ENCODE results near the gene FKBP11. TPM values are rescaled to one million over a fixed set of nuclear protein-coding genes. Genes with fewer than 3 reads are reported as not detected.

The FKBP11 gene
- total RNA-seq, 6 experiments from 2014 or later: 59.2 to 117 (median 70.8) TPM

DNA sequence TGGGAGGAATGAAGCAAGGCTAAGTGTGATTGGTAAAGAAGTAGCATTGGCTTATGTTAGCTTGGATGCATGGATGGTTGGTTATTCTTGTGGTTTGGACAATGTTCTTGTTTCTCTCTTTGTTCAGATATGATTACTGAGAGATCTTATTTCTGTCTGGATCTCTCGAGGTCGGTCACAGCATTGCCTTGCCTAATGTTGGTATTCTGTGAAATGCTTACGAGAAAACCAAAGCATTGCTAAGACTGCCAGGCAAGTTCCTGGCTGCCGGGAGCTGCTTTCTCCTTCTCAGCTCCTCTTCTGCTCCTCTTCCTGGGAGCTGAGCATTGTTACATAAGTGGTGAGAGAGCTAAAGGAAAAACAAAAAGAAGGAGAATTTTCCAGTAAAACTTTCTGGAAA is 52.2 kb downstream of the FKBP11 start:
- no peak for DNase-seq
- Mint-ChIP-seq H3K27me3 (ENCODE audit: insufficient read depth) (peaks cover 20% of the 10 kb centered on the region), H3K27ac (no peak overlapping the region), H3K4me3 (no peak overlapping the region), H3K4me1 (ENCODE audit: low read depth) (no peaks in the 10 kb centered on the region), H3K9me3 (no peaks in the 10 kb centered on the region), H3K36me3 (ENCODE audit: low read depth) (no peaks in the 10 kb centered on the region)
- TF ChIP-seq, protein P1, sequence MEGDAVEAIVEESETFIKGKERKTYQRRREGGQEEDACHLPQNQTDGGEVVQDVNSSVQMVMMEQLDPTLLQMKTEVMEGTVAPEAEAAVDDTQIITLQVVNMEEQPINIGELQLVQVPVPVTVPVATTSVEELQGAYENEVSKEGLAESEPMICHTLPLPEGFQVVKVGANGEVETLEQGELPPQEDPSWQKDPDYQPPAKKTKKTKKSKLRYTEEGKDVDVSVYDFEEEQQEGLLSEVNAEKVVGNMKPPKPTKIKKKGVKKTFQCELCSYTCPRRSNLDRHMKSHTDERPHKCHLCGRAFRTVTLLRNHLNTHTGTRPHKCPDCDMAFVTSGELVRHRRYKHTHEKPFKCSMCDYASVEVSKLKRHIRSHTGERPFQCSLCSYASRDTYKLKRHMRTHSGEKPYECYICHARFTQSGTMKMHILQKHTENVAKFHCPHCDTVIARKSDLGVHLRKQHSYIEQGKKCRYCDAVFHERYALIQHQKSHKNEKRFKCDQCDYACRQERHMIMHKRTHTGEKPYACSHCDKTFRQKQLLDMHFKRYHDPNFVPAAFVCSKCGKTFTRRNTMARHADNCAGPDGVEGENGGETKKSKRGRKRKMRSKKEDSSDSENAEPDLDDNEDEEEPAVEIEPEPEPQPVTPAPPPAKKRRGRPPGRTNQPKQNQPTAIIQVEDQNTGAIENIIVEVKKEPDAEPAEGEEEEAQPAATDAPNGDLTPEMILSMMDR (IDR thresholded peaks at IDR 0.05): no peak

Other genes with a start within 250 kb of the FKBP11 start
- gene KANSL2, start 243.3 kb downstream of the FKBP11 start, total RNA-seq (2021; fragmentation: NEBNext Ultra II Directional; extraction: Animal tissue kit (Norgen Biotek cat#: 25700)): 10 to 100 TPM; 17.6 to 28.8 (median 23.2) TPM
- 10 to 100 TPM; 30.7 to 36.7 (median 31.3) TPM for gene CCNT1, start 208.8 kb downstream of the FKBP11 start, total RNA-seq (2021; fragmentation: NEBNext Ultra II Directional; extraction: Animal tissue kit (Norgen Biotek cat#: 25700))
- 10 to 100 TPM; 20.3 to 31.6 (median 22.4) TPM for gene ADCY6, start 136.4 kb downstream of the FKBP11 start, total RNA-seq (2021; fragmentation: NEBNext Ultra II Directional; extraction: Animal tissue kit (Norgen Biotek cat#: 25700))
- gene CACNB3, start 107.0 kb downstream of the FKBP11 start, total RNA-seq (2021; fragmentation: NEBNext Ultra II Directional; extraction: Animal tissue kit (Norgen Biotek cat#: 25700)): 10 to 100 TPM; 32.3 to 44.4 (median 38.4) TPM
- 10 to 100 TPM; 57.4 to 84.1 (median 69.8) TPM for gene DDX23, start 73.3 kb downstream of the FKBP11 start, total RNA-seq (2021; fragmentation: NEBNext Ultra II Directional; extraction: Animal tissue kit (Norgen Biotek cat#: 25700))
- gene RND1, start 59.6 kb downstream of the FKBP11 start, total RNA-seq (2021; fragmentation: NEBNext Ultra II Directional; extraction: Animal tissue kit (Norgen Biotek cat#: 25700)): under 1 TPM in 4 of 6 experiments, not detected in 2; 0.12 to 0.68 (median 0.18) TPM
- gene ARF3, start 32.0 kb upstream of the FKBP11 start, total RNA-seq (2021; fragmentation: NEBNext Ultra II Directional; extraction: Animal tissue kit (Norgen Biotek cat#: 25700)): 100 to 1,000 TPM; 186 to 213 (median 203) TPM
- gene WNT10B, start 46.2 kb upstream of the FKBP11 start, total RNA-seq (2021; fragmentation: NEBNext Ultra II Directional; extraction: Animal tissue kit (Norgen Biotek cat#: 25700)): 1 to 10 TPM in 4 of 6 experiments, under 1 TPM in 2; 0.87 to 1.7 (median 1.3) TPM
- not detected for gene WNT1, start 52.8 kb upstream of the FKBP11 start, total RNA-seq (2021; fragmentation: NEBNext Ultra II Directional; extraction: Animal tissue kit (Norgen Biotek cat#: 25700))
- under 1 TPM; 0.17 to 0.40 (median 0.23) TPM for gene DDN, start 73.9 kb upstream of the FKBP11 start, total RNA-seq (2021; fragmentation: NEBNext Ultra II Directional; extraction: Animal tissue kit (Norgen Biotek cat#: 25700))
- 10 to 100 TPM; 79.0 to 92.0 (median 83.3) TPM for gene PRKAG1, start 93.3 kb upstream of the FKBP11 start, total RNA-seq (2021; fragmentation: NEBNext Ultra II Directional; extraction: Animal tissue kit (Norgen Biotek cat#: 25700))
- gene KMT2D, start 135.3 kb upstream of the FKBP11 start, total RNA-seq (2021; fragmentation: NEBNext Ultra II Directional; extraction: Animal tissue kit (Norgen Biotek cat#: 25700)): 10 to 100 TPM; 43.9 to 66.6 (median 48.4) TPM
- gene RHEBL1, start 144.5 kb upstream of the FKBP11 start, total RNA-seq (2021; fragmentation: NEBNext Ultra II Directional; extraction: Animal tissue kit (Norgen Biotek cat#: 25700)): 1 to 10 TPM in 1 of 6 experiments, under 1 TPM in 5; 0.60 to 1.6 (median 0.86) TPM
- gene DHH, start 169.3 kb upstream of the FKBP11 start, total RNA-seq (2021; fragmentation: NEBNext Ultra II Directional; extraction: Animal tissue kit (Norgen Biotek cat#: 25700)): under 1 TPM in 1 of 6 experiments, not detected in 5; 0.07 TPM
- gene LMBR1L, start 185.4 kb upstream of the FKBP11 start, total RNA-seq (2021; fragmentation: NEBNext Ultra II Directional; extraction: Animal tissue kit (Norgen Biotek cat#: 25700)): 10 to 100 TPM; 23.0 to 31.0 (median 26.2) TPM
- gene TUBA1B, start 205.9 kb upstream of the FKBP11 start, total RNA-seq (2021; fragmentation: NEBNext Ultra II Directional; extraction: Animal tissue kit (Norgen Biotek cat#: 25700)): 1,000 to 10,000 TPM; 1,208 to 2,585 (median 2,279) TPM

Measured in HFFc6 (cell line).